Spleen (tissue), 11 donors: ENCODE results near the gene GPHN. TPM values are rescaled to one million over a fixed set of nuclear protein-coding genes. Genes with fewer than 3 reads are reported as not detected.

Experiments used
- DNase-seq: peaks from one replicate; pipeline ENCODE4 v3.0.0-alpha.2; 2020
- H3K27ac ChIP-seq, 8 donors: fragments of 200-600 bp; sonication (generic) in 7 of 8; 1 replicate in 4 of 8; 2 replicates in 4 of 8; pipeline versions ENCODE4 v1.5.0 to v1.8.0; 2016 to 2021; ENCODE audit warnings: inconsistent platforms in 4 of 8, mild to moderate bottlenecking in 4 of 8, moderate library complexity in 1 of 8
- H3K27me3 ChIP-seq, 7 donors: fragments of 200-600 bp; sonication (generic) in 6 of 7; replicated peaks in 1 of 7; 1 replicate in 4 of 7; 2 replicates in 3 of 7; pipeline versions ENCODE4 v1.5.0 to v1.8.0; 2016 to 2021; ENCODE audit warnings: inconsistent platforms in 3 of 7, mild to moderate bottlenecking in 1 of 7
- H3K36me3 ChIP-seq, 6 donors: fragments of 200-600 bp; sonication (generic) in 5 of 6; 1 replicate in 4 of 6; 2 replicates in 2 of 6; pipeline versions ENCODE4 v1.5.0 to v1.8.0; 2016 to 2021; ENCODE audit warnings: inconsistent platforms in 2 of 6
- H3K4me1 ChIP-seq, 6 donors: fragments of 200-600 bp; sonication (generic) in 5 of 6; 1 replicate in 3 of 6; 2 replicates in 3 of 6; pipeline versions ENCODE4 v1.5.0 to v1.8.0; 2016 to 2021; ENCODE audit warnings: inconsistent platforms in 3 of 6
- H3K4me3 ChIP-seq, 8 donors: fragments of 200-600 bp; sonication (generic) in 7 of 8; 1 replicate in 4 of 8; 2 replicates in 4 of 8; pipeline versions ENCODE4 v1.5.0 to v1.8.0; 2016 to 2021; ENCODE audit warnings: inconsistent platforms in 4 of 8, mild to moderate bottlenecking in 4 of 8, moderate library complexity in 2 of 8
- H3K9me3 ChIP-seq, 8 donors: fragments of 200-600 bp; sonication (generic) in 7 of 8; 1 replicate in 4 of 8; 2 replicates in 4 of 8; pipeline versions ENCODE4 v1.5.0 to v1.8.0; 2016 to 2021; ENCODE audit warnings: inconsistent platforms in 4 of 8
- CTCF ChIP-seq, 11 experiments: fragments of 200-600 bp in 7 of 11; fragments of 450-650 bp in 4 of 11; sonication (generic) in 4 of 11; IDR thresholded peaks in 8 of 11; conservative IDR thresholded peaks in 3 of 11; 1 replicate in 7 of 11; 2 replicates in 4 of 11; pipeline versions ENCODE4 v1.4.0 to v1.8.0; 2016 to 2021; ENCODE audit warnings: antibody characterized with exemption in 11 of 11, inconsistent platforms in 4 of 11, mild to moderate bottlenecking in 1 of 11
- POLR2A ChIP-seq, 3 donors: fragments of 450-650 bp; IDR thresholded peaks; one replicate each; pipeline ENCODE4 v1.5.1; 2017; ENCODE audit warnings: antibody characterized with exemption in 3 of 3, mild to moderate bottlenecking in 1 of 3
- POLR2AphosphoS5 ChIP-seq, 3 donors: sonication (generic); formaldehyde crosslinking; IDR thresholded peaks; one replicate each; pipeline ENCODE4 v1.5.1; 2017; ENCODE audit warnings: antibody characterized with exemption in 3 of 3
- WGBS, 5 donors: extraction: QIAGEN DNeasy Blood & Tissue Kit in 3 of 5; methylation state at CpG; one replicate each; pipeline versions ENCODE4 v1.1.5 to v1.1.7; 2013 to 2018; 5-methylcytosine and 5-hydroxymethylcytosine counted together
- intact Hi-C: fragments of 100-400 bp; cut with DNase I; formaldehyde crosslinking; loops from one replicate; pipeline ENCODE4 v1.15.0; 2023; ENCODE audit warnings: low total_unique reads
- polyA plus RNA-seq, 3 donors: library from polyadenylated mRNA; stranded (reverse); fragments of 200-250 nt; gene quantifications; one replicate each; pipeline ENCODE4 v1.2.1, GENCODE V29; 2013
- total RNA-seq, 7 donors: library from RNA; depleted of rRNA in 3 of 7; stranded (reverse); fragments of >200 nt in 3 of 7; fragmentation: NEBNext Ultra II Directional in 4 of 7; extraction: Animal tissue kit (Norgen Biotek cat#: 25700) in 4 of 7; gene quantifications; one replicate each; pipeline versions ENCODE4 v1.1.0 to v1.2.1, GENCODE V29; 2016 to 2021
- donor health status: healthy with polysubstance abuse.
- donor health status: DM: no; HTN: no; CAD: no; lungs with moderate emphysema.
- donor health status: DM: no; HTN: no; CAD: no.
- donor health status: Bipolar disorder and iron deficiency.
- donor health status: healthy.
- donor health status: DM: no; HTN: no; CAD: no.
- donor health status: DM: yes; HTN: yes; CAD: no.

The GPHN gene
- total and polyA plus RNA-seq, 10 donors: 9.0 to 26.9 (median 15.7) TPM

GRCh38 chr14:66530526-66530925, 22.6 kb downstream of the GPHN start:
- intact Hi-C loops: no loop called here
- peaks cover 0 to 5% (median 0%) of the 10 kb centered on the region in 8 donors for H3K9me3 ChIP-seq
- H3K4me3 ChIP-seq: no peak overlapping the region
- H3K27me3 ChIP-seq: no peaks in the 10 kb centered on the region
- DNase-seq: no peak
- H3K4me1 ChIP-seq: peaks cover 0 to 7% (median 0%) of the 10 kb centered on the region in 6 donors
- no peak overlapping the region for H3K27ac ChIP-seq
- 82 to 95% (median 87%) methylated on average over 9 of the region's 9 CpGs for WGBS, 5 donors
- no peak for TF ChIP-seq POLR2AphosphoS5 (IDR thresholded peaks at IDR 0.05)
- TF ChIP-seq POLR2A (IDR thresholded peaks at IDR 0.05): no peak
- no peak for TF ChIP-seq CTCF (IDR thresholded peaks at IDR 0.05 in 8 of 11, conservative IDR thresholded peaks at IDR 0.05 in 3 of 11)
- H3K36me3 ChIP-seq: no peaks in the 10 kb centered on the region

- intact Hi-C loops: no loop called here
- Histone ChIP-seq H3K9me3 (no peaks in the 10 kb centered on the region), H3K4me3 (no peak overlapping the region), H3K36me3 (no peaks in the 10 kb centered on the region), H3K27me3 (no peaks in the 10 kb centered on the region), H3K4me1 (no peaks in the 10 kb centered on the region), H3K27ac (no peak overlapping the region)
- TF ChIP-seq POLR2A (IDR thresholded peaks at IDR 0.05): no peak
- TF ChIP-seq POLR2AphosphoS5 (IDR thresholded peaks at IDR 0.05): no peak
- TF ChIP-seq CTCF (IDR thresholded peaks at IDR 0.05 in 8 of 11, conservative IDR thresholded peaks at IDR 0.05 in 3 of 11): no peak
- DNase-seq: no peak
- 51 to 77% (median 69%) methylated on average over 3 of the region's 3 CpGs for WGBS, 5 donors
Observed at GRCh38 chr14:66539034-66539433, 31.1 kb downstream of the GPHN start.

- H3K4me1 ChIP-seq: no peaks in the 10 kb centered on the region
- H3K4me3 ChIP-seq: no peak overlapping the region
- H3K9me3 ChIP-seq: no peaks in the 10 kb centered on the region
- intact Hi-C loops: no loop called here
- WGBS, 5 donors: 83 to 100% (median 92%) methylated on average over 1 of the region's 1 CpG
- no peaks in the 10 kb centered on the region for H3K27me3 ChIP-seq
- DNase-seq: no peak
- H3K27ac ChIP-seq: no peak overlapping the region
- TF ChIP-seq POLR2AphosphoS5 (IDR thresholded peaks at IDR 0.05): no peak
- TF ChIP-seq POLR2A (IDR thresholded peaks at IDR 0.05): no peak
- no peak for TF ChIP-seq CTCF (IDR thresholded peaks at IDR 0.05 in 8 of 11, conservative IDR thresholded peaks at IDR 0.05 in 3 of 11)
- H3K36me3 ChIP-seq: no peaks in the 10 kb centered on the region
Observed at GRCh38 chr14:66540038-66540437, 32.1 kb downstream of the GPHN start.

- no peaks in the 10 kb centered on the region for H3K9me3 ChIP-seq
- no peaks in the 10 kb centered on the region for H3K27me3 ChIP-seq
- 87 to 93% (median 89%) methylated on average over 3 of the region's 3 CpGs for WGBS, 5 donors
- H3K4me3 ChIP-seq: no peak overlapping the region
- intact Hi-C loops: no loop called here
- no peak for DNase-seq
- H3K27ac ChIP-seq: no peak overlapping the region
- no peaks in the 10 kb centered on the region for H3K4me1 ChIP-seq
- TF ChIP-seq CTCF (IDR thresholded peaks at IDR 0.05 in 8 of 11, conservative IDR thresholded peaks at IDR 0.05 in 3 of 11): no peak
- TF ChIP-seq POLR2A (IDR thresholded peaks at IDR 0.05): no peak
- no peaks in the 10 kb centered on the region for H3K36me3 ChIP-seq
Observed at GRCh38 chr14:66541627-66542026, 33.7 kb downstream of the GPHN start.
